ENCODE data around the gene PTER.

- TF ChIP-seq POLR2A (IDR thresholded peaks at IDR 0.05; ENCODE audit: low read length), result no peak
- TF ChIP-seq, protein P1, sequence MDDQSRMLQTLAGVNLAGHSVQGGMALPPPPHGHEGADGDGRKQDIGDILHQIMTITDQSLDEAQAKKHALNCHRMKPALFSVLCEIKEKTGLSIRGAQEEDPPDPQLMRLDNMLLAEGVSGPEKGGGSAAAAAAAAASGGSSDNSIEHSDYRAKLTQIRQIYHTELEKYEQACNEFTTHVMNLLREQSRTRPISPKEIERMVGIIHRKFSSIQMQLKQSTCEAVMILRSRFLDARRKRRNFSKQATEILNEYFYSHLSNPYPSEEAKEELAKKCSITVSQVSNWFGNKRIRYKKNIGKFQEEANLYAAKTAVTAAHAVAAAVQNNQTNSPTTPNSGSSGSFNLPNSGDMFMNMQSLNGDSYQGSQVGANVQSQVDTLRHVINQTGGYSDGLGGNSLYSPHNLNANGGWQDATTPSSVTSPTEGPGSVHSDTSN (IDR thresholded peaks at IDR 0.05), result no peak
- no peak for TF ChIP-seq CTCF (IDR thresholded peaks at IDR 0.05)
- TF ChIP-seq KDM1A (IDR thresholded peaks at IDR 0.05; ENCODE audit: low read depth), result no peak
- TF ChIP-seq USF2 (IDR thresholded peaks at IDR 0.05), result no peak
- TF ChIP-seq, protein P2, sequence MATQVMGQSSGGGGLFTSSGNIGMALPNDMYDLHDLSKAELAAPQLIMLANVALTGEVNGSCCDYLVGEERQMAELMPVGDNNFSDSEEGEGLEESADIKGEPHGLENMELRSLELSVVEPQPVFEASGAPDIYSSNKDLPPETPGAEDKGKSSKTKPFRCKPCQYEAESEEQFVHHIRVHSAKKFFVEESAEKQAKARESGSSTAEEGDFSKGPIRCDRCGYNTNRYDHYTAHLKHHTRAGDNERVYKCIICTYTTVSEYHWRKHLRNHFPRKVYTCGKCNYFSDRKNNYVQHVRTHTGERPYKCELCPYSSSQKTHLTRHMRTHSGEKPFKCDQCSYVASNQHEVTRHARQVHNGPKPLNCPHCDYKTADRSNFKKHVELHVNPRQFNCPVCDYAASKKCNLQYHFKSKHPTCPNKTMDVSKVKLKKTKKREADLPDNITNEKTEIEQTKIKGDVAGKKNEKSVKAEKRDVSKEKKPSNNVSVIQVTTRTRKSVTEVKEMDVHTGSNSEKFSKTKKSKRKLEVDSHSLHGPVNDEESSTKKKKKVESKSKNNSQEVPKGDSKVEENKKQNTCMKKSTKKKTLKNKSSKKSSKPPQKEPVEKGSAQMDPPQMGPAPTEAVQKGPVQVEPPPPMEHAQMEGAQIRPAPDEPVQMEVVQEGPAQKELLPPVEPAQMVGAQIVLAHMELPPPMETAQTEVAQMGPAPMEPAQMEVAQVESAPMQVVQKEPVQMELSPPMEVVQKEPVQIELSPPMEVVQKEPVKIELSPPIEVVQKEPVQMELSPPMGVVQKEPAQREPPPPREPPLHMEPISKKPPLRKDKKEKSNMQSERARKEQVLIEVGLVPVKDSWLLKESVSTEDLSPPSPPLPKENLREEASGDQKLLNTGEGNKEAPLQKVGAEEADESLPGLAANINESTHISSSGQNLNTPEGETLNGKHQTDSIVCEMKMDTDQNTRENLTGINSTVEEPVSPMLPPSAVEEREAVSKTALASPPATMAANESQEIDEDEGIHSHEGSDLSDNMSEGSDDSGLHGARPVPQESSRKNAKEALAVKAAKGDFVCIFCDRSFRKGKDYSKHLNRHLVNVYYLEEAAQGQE (IDR thresholded peaks at IDR 0.05), result no peak
- no peak for TF ChIP-seq MAFK (IDR thresholded peaks at IDR 0.05; ENCODE audit: partially characterized antibody)
- TF ChIP-seq, protein P3, sequence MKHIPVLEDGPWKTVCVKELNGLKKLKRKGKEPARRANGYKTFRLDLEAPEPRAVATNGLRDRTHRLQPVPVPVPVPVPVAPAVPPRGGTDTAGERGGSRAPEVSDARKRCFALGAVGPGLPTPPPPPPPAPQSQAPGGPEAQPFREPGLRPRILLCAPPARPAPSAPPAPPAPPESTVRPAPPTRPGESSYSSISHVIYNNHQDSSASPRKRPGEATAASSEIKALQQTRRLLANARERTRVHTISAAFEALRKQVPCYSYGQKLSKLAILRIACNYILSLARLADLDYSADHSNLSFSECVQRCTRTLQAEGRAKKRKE (CRISPR knock-in tag; IDR thresholded peaks at IDR 0.05; ENCODE audit: low read depth), result no peak
Measured at GRCh38 chr10:16429539-16429938, 7.3 kb upstream of the PTER start.

Data from A549 (cell line).